ENCODE measurements around the gene ITGB7. TPM values are rescaled to one million over a fixed set of nuclear protein-coding genes. Genes with fewer than 3 reads are reported as not detected.

ITGB7 gene
- total and polyA plus RNA-seq, 2 donors (not counting 3 experiments of a cell fraction or from before 2014, with no cell fraction given): 0.17 TPM; not detected in 1

DNA sequence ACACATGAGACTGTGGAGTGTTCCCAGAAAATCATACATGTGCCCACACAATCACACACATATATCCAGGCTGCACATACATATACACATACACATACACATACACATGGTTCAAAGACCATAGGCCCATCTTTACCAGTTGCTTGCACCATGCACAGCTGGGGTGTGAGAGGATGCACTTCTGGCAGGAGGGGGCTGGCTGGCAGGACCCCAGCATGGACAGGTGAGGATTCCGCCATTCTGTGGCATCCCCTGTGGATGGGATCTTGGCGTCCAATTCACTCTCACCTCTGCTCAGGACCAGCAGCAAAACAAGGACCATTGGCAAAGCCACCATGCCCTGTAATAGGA lies 7.0 kb downstream of the ITGB7 start:
- H3K36me3 ChIP-seq (ENCODE audit: control insufficient read depth in 2 of 2, extremely low read depth in 1 of 2, insufficient read depth in 2 of 2, low read length in 2 of 2): no peaks in the 10 kb centered on the region
- intact Hi-C loops (cut with micrococcal nuclease): no loop called here
- no peak overlapping the region for H3K4me2 ChIP-seq (ENCODE audit: insufficient read depth, low read length)
- TF ChIP-seq MYC (IDR thresholded peaks at IDR 0.05; ENCODE audit: low read depth, low read length) (no peak), JUN (IDR thresholded peaks at IDR 0.05; ENCODE audit: borderline replicate concordance, insufficient read depth, insufficient read length, low read depth) (no peak), EZH2 (IDR thresholded peaks at IDR 0.05; ENCODE audit: borderline replicate concordance, low read depth, low read length, severe bottlenecking) (no peak), POLR2A (IDR thresholded peaks at IDR 0.05; ENCODE audit: low read depth, low read length) (no peak), FOS (IDR thresholded peaks at IDR 0.05; ENCODE audit: borderline replicate concordance, insufficient read depth, low read length) (no peak), GATA2 (IDR thresholded peaks at IDR 0.05; ENCODE audit: insufficient read depth, insufficient read length, low read depth, low read length) (no peak), POLR2AphosphoS5 (IDR thresholded peaks at IDR 0.05; ENCODE audit: insufficient read depth, low read depth, low read length) (no peak)
- TF ChIP-seq, protein P1, sequence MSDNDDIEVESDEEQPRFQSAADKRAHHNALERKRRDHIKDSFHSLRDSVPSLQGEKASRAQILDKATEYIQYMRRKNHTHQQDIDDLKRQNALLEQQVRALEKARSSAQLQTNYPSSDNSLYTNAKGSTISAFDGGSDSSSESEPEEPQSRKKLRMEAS (IDR thresholded peaks at IDR 0.05; ENCODE audit: insufficient read depth, insufficient read length): no peak
- TF ChIP-seq, protein P2, sequence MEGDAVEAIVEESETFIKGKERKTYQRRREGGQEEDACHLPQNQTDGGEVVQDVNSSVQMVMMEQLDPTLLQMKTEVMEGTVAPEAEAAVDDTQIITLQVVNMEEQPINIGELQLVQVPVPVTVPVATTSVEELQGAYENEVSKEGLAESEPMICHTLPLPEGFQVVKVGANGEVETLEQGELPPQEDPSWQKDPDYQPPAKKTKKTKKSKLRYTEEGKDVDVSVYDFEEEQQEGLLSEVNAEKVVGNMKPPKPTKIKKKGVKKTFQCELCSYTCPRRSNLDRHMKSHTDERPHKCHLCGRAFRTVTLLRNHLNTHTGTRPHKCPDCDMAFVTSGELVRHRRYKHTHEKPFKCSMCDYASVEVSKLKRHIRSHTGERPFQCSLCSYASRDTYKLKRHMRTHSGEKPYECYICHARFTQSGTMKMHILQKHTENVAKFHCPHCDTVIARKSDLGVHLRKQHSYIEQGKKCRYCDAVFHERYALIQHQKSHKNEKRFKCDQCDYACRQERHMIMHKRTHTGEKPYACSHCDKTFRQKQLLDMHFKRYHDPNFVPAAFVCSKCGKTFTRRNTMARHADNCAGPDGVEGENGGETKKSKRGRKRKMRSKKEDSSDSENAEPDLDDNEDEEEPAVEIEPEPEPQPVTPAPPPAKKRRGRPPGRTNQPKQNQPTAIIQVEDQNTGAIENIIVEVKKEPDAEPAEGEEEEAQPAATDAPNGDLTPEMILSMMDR (IDR thresholded peaks at IDR 0.05; ENCODE audit: extremely low read depth in 1 of 2, insufficient read depth in 1 of 2, low read depth in 1 of 2, low read length in 2 of 2): no peak
- H3K4me3 ChIP-seq (replicated peaks in 1 of 3; ENCODE audit: insufficient read depth in 1 of 3, low read depth in 1 of 3, low read length in 3 of 3): no peak overlapping the region
- dilution Hi-C loops (cut with MboI; ENCODE audit: extremely low pct_ligation_motif_present, low sequenced_read_pairs): no loop called here
- H3K27ac ChIP-seq (ENCODE audit: insufficient read depth, low read depth, low read length): no peak overlapping the region
- no peaks in the 10 kb centered on the region for H3K9me3 ChIP-seq (replicated peaks; ENCODE audit: control insufficient read depth, insufficient read depth, low read length)
- no TSS peak for BruUV-seq (replicated peaks)
- no peak overlapping the region for H3K9ac ChIP-seq (replicated peaks; ENCODE audit: extremely low read depth, insufficient read depth, low read length)
- no peaks in the 10 kb centered on the region for H3K79me2 ChIP-seq (ENCODE audit: control insufficient read depth, insufficient read depth, low read length)
- FAIRE-seq (no peak), DNase-seq (ENCODE audit: low read depth, low spot score) (no peak)
- no peaks in the 10 kb centered on the region for H4K20me1 ChIP-seq (replicated peaks; ENCODE audit: control insufficient read depth, extremely low read depth, insufficient read depth, low read length)
- H3K27me3 ChIP-seq (ENCODE audit: control insufficient read depth in 2 of 2, insufficient read depth in 2 of 2, low read length in 2 of 2): peaks cover 0 to 2% of the 10 kb centered on the region in 2 experiments
- no peaks in the 10 kb centered on the region for H3K9me1 ChIP-seq (replicated peaks; ENCODE audit: control insufficient read depth, extremely low read depth, insufficient read depth, low read length)
- H3K4me1 ChIP-seq (ENCODE audit: control insufficient read depth, extremely low read depth, insufficient read depth, low read length): peaks cover 6% of the 10 kb centered on the region
- no peak overlapping the region for H2AFZ ChIP-seq (ENCODE audit: low read depth, low read length)
- CTCF ChIA-PET: interaction anchor here (1.0 to 6.7 kb wide), 3 partner anchors 10 to 135 kb away, joined by 5 to 249 read pairs (median 170); no protein-coding TSS in a partner anchor
- POLR2A ChIA-PET: no interaction called here

All from endothelial cell of umbilical vein (primary cell).